SK-N-SH treated with all-trans-retinoic acid at 6 μM for 48 hours (cell line): Measurements from ENCODE around the gene RAVER2.

Source experiments
- ATAC-seq: fragments of 200-7000 bp; cut with Tn5 transposase; 3 replicates; pipeline ENCODE4 v1.9.1; 2020; ENCODE audit warnings: mild to moderate bottlenecking, moderate library complexity
- BACH2 ChIP-seq: fragments of 250-450 bp; sonication (Bioruptor Pico); IDR thresholded peaks from 2 replicates; pipeline ENCODE4 v1.9.0; 2021; ENCODE audit warnings: mild to moderate bottlenecking, borderline replicate concordance
- CSDC2 ChIP-seq: fragments of 250-450 bp; sonication (Bioruptor Pico); IDR thresholded peaks from 2 replicates; pipeline ENCODE4 v1.5.0; 2020; ENCODE audit warnings: mild to moderate bottlenecking, moderate library complexity
- ESRRG ChIP-seq: fragments of 250-450 bp; sonication (Bioruptor Pico); IDR thresholded peaks from 2 replicates; pipeline ENCODE4 v1.6.1; 2021; ENCODE audit warnings: mild to moderate bottlenecking
- GLIS3 ChIP-seq: fragments of 250-450 bp; sonication (Bioruptor Pico); IDR thresholded peaks from 2 replicates; pipeline ENCODE4 v1.5.0; 2020; ENCODE audit warnings: mild to moderate bottlenecking, moderate library complexity
- ISL1 ChIP-seq: fragments of 250-450 bp; sonication (Bioruptor Pico); IDR thresholded peaks from 2 replicates; pipeline ENCODE4 v2.1.2; 2022; ENCODE audit warnings: mild to moderate bottlenecking, moderate library complexity
- OSR1 ChIP-seq: fragments of 250-450 bp; sonication (Bioruptor Pico); IDR thresholded peaks from 2 replicates; pipeline ENCODE4 v1.8.0; 2022; ENCODE audit warnings: moderate library complexity, mild to moderate bottlenecking, inconsistent platforms
- PPARA ChIP-seq: fragments of 250-450 bp; sonication (Bioruptor Pico); IDR thresholded peaks from 2 replicates; pipeline ENCODE4 v1.5.0; 2020; ENCODE audit warnings: mild to moderate bottlenecking, borderline replicate concordance
- RARB ChIP-seq: fragments of 250-450 bp; sonication (Bioruptor Pico); IDR thresholded peaks from 2 replicates; pipeline ENCODE4 v1.8.0; 2021; ENCODE audit warnings: mild to moderate bottlenecking, moderate library complexity
- SNAI2 ChIP-seq: fragments of 250-450 bp; sonication (Bioruptor Pico); IDR thresholded peaks from 2 replicates; pipeline ENCODE4 v1.5.0; 2020; ENCODE audit warnings: mild to moderate bottlenecking, moderate library complexity
- TCF4 ChIP-seq: fragments of 250-450 bp; sonication (Bioruptor Pico); IDR thresholded peaks from 2 replicates; pipeline ENCODE4 v1.8.0; 2021; ENCODE audit warnings: mild to moderate bottlenecking, moderate library complexity, borderline replicate concordance
- TOX ChIP-seq: fragments of 250-450 bp; sonication (Bioruptor Pico); IDR thresholded peaks from 2 replicates; pipeline ENCODE4 v1.8.0; 2021; ENCODE audit warnings: mild to moderate bottlenecking, moderate library complexity, borderline replicate concordance
- ZC3H10 ChIP-seq: fragments of 250-450 bp; sonication (Bioruptor Pico); IDR thresholded peaks from 2 replicates; pipeline ENCODE4 v1.5.1; 2021; ENCODE audit warnings: mild to moderate bottlenecking, moderate library complexity
- ZFP3 ChIP-seq: fragments of 250-450 bp; sonication (Bioruptor Pico); IDR thresholded peaks from 2 replicates; pipeline ENCODE4 v1.5.0; 2020; ENCODE audit warnings: mild to moderate bottlenecking, moderate library complexity
- ZFP30 ChIP-seq: fragments of 450-650 bp; formaldehyde crosslinking; IDR thresholded peaks from 2 replicates; pipeline ENCODE4 v1.5.0; 2022; ENCODE audit warnings: mild to moderate bottlenecking, moderate library complexity
- ZNF565 ChIP-seq: fragments of 450-650 bp; formaldehyde crosslinking; conservative IDR thresholded peaks from 2 replicates; pipeline ENCODE4 v1.5.0; 2020; ENCODE audit warnings: low read depth, mild to moderate bottlenecking, moderate library complexity
- ZNF70 ChIP-seq: fragments of 450-650 bp; formaldehyde crosslinking; IDR thresholded peaks from 2 replicates; pipeline ENCODE4 v1.5.0; 2020; ENCODE audit warnings: mild to moderate bottlenecking, moderate library complexity
- ZNF8 ChIP-seq: fragments of 450-650 bp; formaldehyde crosslinking; IDR thresholded peaks from 2 replicates; pipeline ENCODE4 v1.5.0; 2020; ENCODE audit warnings: mild to moderate bottlenecking, moderate library complexity
- TF ChIP-seq, protein P1 (sequence below): fragments of 250-450 bp; sonication (Bioruptor Pico); IDR thresholded peaks from 2 replicates; pipeline ENCODE4 v1.8.0; 2020; ENCODE audit warnings: mild to moderate bottlenecking, moderate library complexity, borderline replicate concordance
- TF ChIP-seq, protein P2 (sequence below): fragments of 250-450 bp; sonication (Bioruptor Pico); IDR thresholded peaks from 2 replicates; pipeline ENCODE4 v1.5.1; 2021; ENCODE audit warnings: mild to moderate bottlenecking, moderate library complexity
- TF ChIP-seq, protein P3 (sequence below): fragments of 250-450 bp; sonication (Bioruptor Pico); IDR thresholded peaks from 2 replicates; pipeline ENCODE4 v1.8.0; 2021; ENCODE audit warnings: low read depth, mild to moderate bottlenecking, moderate library complexity, borderline replicate concordance
- TF ChIP-seq, protein P4 (sequence below): fragments of 250-450 bp; sonication (Bioruptor Pico); IDR thresholded peaks from 2 replicates; pipeline ENCODE4 v1.5.1; 2020; ENCODE audit warnings: low read depth, mild to moderate bottlenecking, moderate library complexity

RAVER2 gene

DNA sequence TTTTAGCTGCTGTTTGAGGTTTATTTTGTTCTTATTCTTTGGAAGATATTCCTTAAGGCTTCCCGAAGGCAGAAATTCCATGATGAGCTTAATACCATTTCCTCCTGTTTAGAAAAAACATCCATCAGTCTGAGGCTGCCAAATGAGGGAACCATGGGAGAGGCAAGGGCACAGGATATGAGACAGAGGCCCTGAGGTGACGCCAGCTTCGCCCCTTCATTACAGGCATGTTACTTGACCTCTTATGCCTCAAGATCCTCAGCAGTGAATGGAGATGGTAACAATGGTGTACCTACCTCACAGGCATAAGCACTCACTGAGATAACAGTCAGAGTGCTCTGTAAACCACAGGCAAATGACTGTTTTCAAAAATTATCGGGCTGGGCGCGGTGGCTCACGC is 93.6 kb downstream of the RAVER2 start:
- TF ChIP-seq, protein P1, sequence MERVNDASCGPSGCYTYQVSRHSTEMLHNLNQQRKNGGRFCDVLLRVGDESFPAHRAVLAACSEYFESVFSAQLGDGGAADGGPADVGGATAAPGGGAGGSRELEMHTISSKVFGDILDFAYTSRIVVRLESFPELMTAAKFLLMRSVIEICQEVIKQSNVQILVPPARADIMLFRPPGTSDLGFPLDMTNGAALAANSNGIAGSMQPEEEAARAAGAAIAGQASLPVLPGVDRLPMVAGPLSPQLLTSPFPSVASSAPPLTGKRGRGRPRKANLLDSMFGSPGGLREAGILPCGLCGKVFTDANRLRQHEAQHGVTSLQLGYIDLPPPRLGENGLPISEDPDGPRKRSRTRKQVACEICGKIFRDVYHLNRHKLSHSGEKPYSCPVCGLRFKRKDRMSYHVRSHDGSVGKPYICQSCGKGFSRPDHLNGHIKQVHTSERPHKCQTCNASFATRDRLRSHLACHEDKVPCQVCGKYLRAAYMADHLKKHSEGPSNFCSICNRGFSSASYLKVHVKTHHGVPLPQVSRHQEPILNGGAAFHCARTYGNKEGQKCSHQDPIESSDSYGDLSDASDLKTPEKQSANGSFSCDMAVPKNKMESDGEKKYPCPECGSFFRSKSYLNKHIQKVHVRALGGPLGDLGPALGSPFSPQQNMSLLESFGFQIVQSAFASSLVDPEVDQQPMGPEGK (CRISPR knock-in tag), result no peak
- TF ChIP-seq TCF4 (CRISPR knock-in tag), result no peak
- no peak for TF ChIP-seq ZNF8 (CRISPR knock-in tag)
- no peak for TF ChIP-seq ESRRG (CRISPR knock-in tag)
- TF ChIP-seq, protein P2, sequence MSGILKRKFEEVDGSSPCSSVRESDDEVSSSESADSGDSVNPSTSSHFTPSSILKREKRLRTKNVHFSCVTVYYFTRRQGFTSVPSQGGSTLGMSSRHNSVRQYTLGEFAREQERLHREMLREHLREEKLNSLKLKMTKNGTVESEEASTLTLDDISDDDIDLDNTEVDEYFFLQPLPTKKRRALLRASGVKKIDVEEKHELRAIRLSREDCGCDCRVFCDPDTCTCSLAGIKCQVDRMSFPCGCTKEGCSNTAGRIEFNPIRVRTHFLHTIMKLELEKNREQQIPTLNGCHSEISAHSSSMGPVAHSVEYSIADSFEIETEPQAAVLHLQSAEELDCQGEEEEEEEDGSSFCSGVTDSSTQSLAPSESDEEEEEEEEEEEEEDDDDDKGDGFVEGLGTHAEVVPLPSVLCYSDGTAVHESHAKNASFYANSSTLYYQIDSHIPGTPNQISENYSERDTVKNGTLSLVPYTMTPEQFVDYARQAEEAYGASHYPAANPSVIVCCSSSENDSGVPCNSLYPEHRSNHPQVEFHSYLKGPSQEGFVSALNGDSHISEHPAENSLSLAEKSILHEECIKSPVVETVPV, result no peak
- TF ChIP-seq GLIS3 (CRISPR knock-in tag), result no peak
- TF ChIP-seq ISL1 (CRISPR knock-in tag), result no peak
- TF ChIP-seq, protein P3, sequence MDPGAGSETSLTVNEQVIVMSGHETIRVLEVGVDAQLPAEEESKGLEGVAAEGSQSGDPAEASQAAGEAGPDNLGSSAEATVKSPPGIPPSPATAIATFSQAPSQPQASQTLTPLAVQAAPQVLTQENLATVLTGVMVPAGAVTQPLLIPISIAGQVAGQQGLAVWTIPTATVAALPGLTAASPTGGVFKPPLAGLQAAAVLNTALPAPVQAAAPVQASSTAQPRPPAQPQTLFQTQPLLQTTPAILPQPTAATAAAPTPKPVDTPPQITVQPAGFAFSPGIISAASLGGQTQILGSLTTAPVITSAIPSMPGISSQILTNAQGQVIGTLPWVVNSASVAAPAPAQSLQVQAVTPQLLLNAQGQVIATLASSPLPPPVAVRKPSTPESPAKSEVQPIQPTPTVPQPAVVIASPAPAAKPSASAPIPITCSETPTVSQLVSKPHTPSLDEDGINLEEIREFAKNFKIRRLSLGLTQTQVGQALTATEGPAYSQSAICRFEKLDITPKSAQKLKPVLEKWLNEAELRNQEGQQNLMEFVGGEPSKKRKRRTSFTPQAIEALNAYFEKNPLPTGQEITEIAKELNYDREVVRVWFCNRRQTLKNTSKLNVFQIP (CRISPR knock-in tag), result no peak
- no peak for TF ChIP-seq ZNF565 (CRISPR knock-in tag)
- TF ChIP-seq RARB, result no peak
- TF ChIP-seq, protein P4, sequence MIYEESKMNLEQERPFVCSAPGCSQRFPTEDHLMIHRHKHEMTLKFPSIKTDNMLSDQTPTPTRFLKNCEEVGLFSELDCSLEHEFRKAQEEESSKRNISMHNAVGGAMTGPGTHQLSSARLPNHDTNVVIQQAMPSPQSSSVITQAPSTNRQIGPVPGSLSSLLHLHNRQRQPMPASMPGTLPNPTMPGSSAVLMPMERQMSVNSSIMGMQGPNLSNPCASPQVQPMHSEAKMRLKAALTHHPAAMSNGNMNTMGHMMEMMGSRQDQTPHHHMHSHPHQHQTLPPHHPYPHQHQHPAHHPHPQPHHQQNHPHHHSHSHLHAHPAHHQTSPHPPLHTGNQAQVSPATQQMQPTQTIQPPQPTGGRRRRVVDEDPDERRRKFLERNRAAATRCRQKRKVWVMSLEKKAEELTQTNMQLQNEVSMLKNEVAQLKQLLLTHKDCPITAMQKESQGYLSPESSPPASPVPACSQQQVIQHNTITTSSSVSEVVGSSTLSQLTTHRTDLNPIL, result no peak
- TF ChIP-seq ZNF70 (CRISPR knock-in tag), result no peak
- no peak for TF ChIP-seq ZFP3 (CRISPR knock-in tag)
- no peak for TF ChIP-seq BACH2 (CRISPR knock-in tag)
- no peak for TF ChIP-seq ZFP30
- TF ChIP-seq OSR1, result no peak
- ATAC-seq, result no peak

DNA sequence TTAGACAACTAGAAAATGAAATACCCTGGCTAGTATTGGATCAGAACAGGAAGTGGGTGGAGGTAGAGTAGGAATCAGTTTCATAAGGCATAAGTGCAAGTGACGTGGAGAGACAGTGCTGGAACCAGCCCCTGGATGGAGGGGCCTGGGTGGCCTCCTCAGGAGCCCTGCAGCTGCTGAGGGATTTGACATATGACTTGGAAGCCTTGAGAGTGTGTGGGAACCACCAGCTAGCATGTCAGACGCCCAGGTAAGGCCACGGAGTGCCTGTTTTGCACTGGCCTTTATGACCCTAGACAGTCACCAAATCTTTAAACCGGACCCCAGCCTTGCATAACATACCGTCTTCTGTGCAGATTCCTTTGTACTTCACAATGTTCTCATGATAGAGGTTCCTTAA is 94.4 kb downstream of the RAVER2 start:
- TF ChIP-seq ZC3H10 (CRISPR knock-in tag) (no peak), TOX (CRISPR knock-in tag) (no peak), RARB (no peak), TCF4 (CRISPR knock-in tag) (no peak), ISL1 (CRISPR knock-in tag) (no peak), OSR1 (no peak), CSDC2 (CRISPR knock-in tag) (no peak), ZFP30 (no peak), ZNF565 (CRISPR knock-in tag) (no peak), SNAI2 (CRISPR knock-in tag) (no peak), ZNF8 (CRISPR knock-in tag) (no peak), PPARA (no peak), BACH2 (CRISPR knock-in tag) (no peak), GLIS3 (CRISPR knock-in tag) (no peak), ESRRG (CRISPR knock-in tag) (no peak)
- TF ChIP-seq, protein P2, result no peak
- TF ChIP-seq, protein P3 (CRISPR knock-in tag), result no peak
- TF ChIP-seq, protein P1 (CRISPR knock-in tag), result no peak
- TF ChIP-seq, protein P4, result no peak
- no peak for ATAC-seq
